IMR-90 (cell line): Measurements from ENCODE around the gene PDE4C. TPM values are rescaled to one million over a fixed set of nuclear protein-coding genes. Genes with fewer than 3 reads are reported as not detected.

Experiments
- ATAC-seq: fragments of 200-7000 bp; cut with Tn5 transposase; 2 replicates; pipeline ENCODE4 v1.9.1; 2020; ENCODE audit warnings: low read depth, mild to moderate bottlenecking, moderate library complexity
- BruUV-seq: library from RNA; stranded (reverse); fragments of 400-500 nt; replicated peaks from 2 replicates; lab custom pipeline; 2021; lab: Mats Ljungman, UMichigan
- CTCF ChIA-PET: fragments of 300-600 bp; formaldehyde crosslinking; extraction: SDS; loops from one replicate; lab custom pipeline; 2021; ENCODE audit warnings: antibody characterized with exemption; lab: Yijun Ruan, JAX
- POLR2A ChIA-PET: fragments of 300-600 bp; sonication (Branson Sonifier 250); formaldehyde crosslinking; loops from one replicate; lab custom pipeline; 2022; ENCODE audit warnings: antibody characterized with exemption; ENCODE audit not compliant: unreplicated experiment; lab: Charles Lee
- DNase-seq: peaks from one replicate; pipeline ENCODE4 v3.0.0; 2013
- H2AFZ ChIP-seq: replicated peaks from 2 replicates; pipeline ENCODE3; 2013; ENCODE audit warnings: low read length, mild to moderate bottlenecking; ENCODE audit not compliant: poor library complexity
- H2AK5ac ChIP-seq: 2 replicates; pipeline ENCODE4 v1.6.1; 2013; ENCODE audit warnings: low read depth, low read length, inconsistent platforms
- H2AK9ac ChIP-seq: replicated peaks from 2 replicates; pipeline ENCODE3; 2013; ENCODE audit warnings: mild to moderate bottlenecking, low read depth, low read length, moderate library complexity; ENCODE audit not compliant: poor library complexity
- H2BK120ac ChIP-seq: 2 replicates; pipeline ENCODE4 v1.6.1; 2013; ENCODE audit warnings: low read depth, low read length, inconsistent platforms
- H2BK15ac ChIP-seq: 3 replicates; pipeline ENCODE4 v1.6.1; 2013; ENCODE audit warnings: low read depth, low read length, inconsistent platforms
- H2BK20ac ChIP-seq: 2 replicates; pipeline ENCODE4 v1.6.1; 2013; ENCODE audit warnings: low read depth, mild to moderate bottlenecking, inconsistent platforms, low read length, moderate library complexity
- H2BK5ac ChIP-seq: 2 replicates; pipeline ENCODE4 v1.6.1; 2013; ENCODE audit warnings: mild to moderate bottlenecking, low read depth, low read length, inconsistent platforms; ENCODE audit not compliant: poor library complexity, severe bottlenecking
- H3K14ac ChIP-seq: replicated peaks from 2 replicates; pipeline ENCODE4 v1.6.1; 2013; ENCODE audit warnings: low read depth, low read length, inconsistent platforms
- H3K18ac ChIP-seq: 2 replicates; pipeline ENCODE4 v1.6.1; 2013; ENCODE audit warnings: low read depth, low read length, control low read depth
- H3K23ac ChIP-seq: 2 replicates; pipeline ENCODE4 v1.6.1; 2013; ENCODE audit warnings: low read depth, low read length, inconsistent platforms
- H3K27ac ChIP-seq: 2 replicates; pipeline ENCODE4 v1.5.1; 2013; ENCODE audit warnings: mild to moderate bottlenecking, control low read depth, low read length; ENCODE audit not compliant: insufficient read depth
- H3K27me3 ChIP-seq: 2 replicates; pipeline ENCODE4 v1.6.1; 2013; ENCODE audit warnings: low read length; ENCODE audit not compliant: control insufficient read depth, insufficient read depth
- H3K36me3 ChIP-seq: 2 replicates; pipeline ENCODE4 v1.6.1; 2013; ENCODE audit warnings: low read length, mixed read lengths; ENCODE audit not compliant: control insufficient read depth, insufficient read depth
- H3K4ac ChIP-seq: 2 replicates; pipeline ENCODE4 v1.6.1; 2013; ENCODE audit warnings: low read depth, low read length, inconsistent platforms
- H3K4me1 ChIP-seq: 2 replicates; pipeline ENCODE4 v1.6.1; 2013; ENCODE audit warnings: low read length, mixed read lengths; ENCODE audit not compliant: control insufficient read depth, insufficient read depth
- H3K4me2 ChIP-seq: 2 replicates; pipeline ENCODE4 v1.6.1; 2013; ENCODE audit warnings: low read depth, mild to moderate bottlenecking, control low read depth, low read length, moderate library complexity
- H3K4me3 ChIP-seq: 2 replicates; pipeline ENCODE4 v1.5.1; 2013; ENCODE audit warnings: low read depth, mild to moderate bottlenecking, control low read depth, low read length, moderate library complexity; ENCODE audit not compliant: insufficient read depth
- H3K56ac ChIP-seq: 2 replicates; pipeline ENCODE4 v1.6.1; 2013; ENCODE audit warnings: low read length, inconsistent platforms; ENCODE audit not compliant: insufficient read depth; ENCODE audit errors: extremely low read depth
- H3K79me1 ChIP-seq, 2 experiments: 2 replicates each; pipeline ENCODE4 v1.6.1; 2013; ENCODE audit warnings: low read length in 2 of 2, inconsistent platforms in 1 of 2, low read depth in 1 of 2
- H3K9ac ChIP-seq: 2 replicates; pipeline ENCODE4 v1.6.1; 2013; ENCODE audit warnings: low read depth, low read length, control low read depth
- H3K9me1 ChIP-seq: 2 replicates; pipeline ENCODE4 v1.6.1; 2013; ENCODE audit warnings: low read length, inconsistent platforms; ENCODE audit not compliant: insufficient read depth
- H3K9me3 ChIP-seq: 2 replicates; pipeline ENCODE4 v1.6.1; 2013; ENCODE audit warnings: low read length; ENCODE audit not compliant: control insufficient read depth, insufficient read depth
- H4K20me1 ChIP-seq: 2 replicates; pipeline ENCODE4 v1.6.1; 2013; ENCODE audit warnings: low read length, inconsistent platforms; ENCODE audit not compliant: insufficient read depth
- H4K5ac ChIP-seq: 2 replicates; pipeline ENCODE4 v1.6.1; 2013; ENCODE audit warnings: mild to moderate bottlenecking, low read depth, low read length, control low read depth
- H4K8ac ChIP-seq, 2 experiments: 2 replicates each; pipeline ENCODE4 v1.6.1; 2013; ENCODE audit warnings: low read depth in 2 of 2, low read length in 2 of 2, control low read depth in 1 of 2, inconsistent platforms in 1 of 2
- H4K91ac ChIP-seq: 2 replicates; pipeline ENCODE4 v1.6.1; 2013; ENCODE audit warnings: low read depth, low read length, inconsistent platforms; ENCODE audit not compliant: insufficient read depth
- CEBPB ChIP-seq: IDR thresholded peaks from 2 replicates; pipeline ENCODE4 v1.6.1; 2012; ENCODE audit warnings: low read depth, low read length, improper control_type of control experiment
- CHD1 ChIP-seq: IDR thresholded peaks from 2 replicates; pipeline ENCODE4 v1.6.1; 2012; ENCODE audit warnings: low read depth, low read length, improper control_type of control experiment
- MAZ ChIP-seq: IDR thresholded peaks from 2 replicates; pipeline ENCODE4 v1.6.1; 2012; ENCODE audit warnings: low read depth, mild to moderate bottlenecking, low read length, improper control_type of control experiment, moderate library complexity, borderline replicate concordance
- NFE2L2 ChIP-seq: fragments of 150-350 bp; IDR thresholded peaks from 2 replicates; pipeline ENCODE4 v1.6.1; 2016; ENCODE audit warnings: low read depth, mild to moderate bottlenecking, low read length
- POLR2A ChIP-seq: IDR thresholded peaks from 2 replicates; pipeline ENCODE4 v1.6.1; 2012; ENCODE audit warnings: mild to moderate bottlenecking, low read depth, low read length
- WGBS, 2 experiments: methylation state at CpG; one replicate each; pipeline versions ENCODE4 v1.1.5 to v1.1.7; 2013; ENCODE audit warnings: missing lambda C conversion rate in 2 of 2; ENCODE audit not compliant: insufficient read length in 1 of 2; ENCODE audit errors: extremely low coverage in 2 of 2; 5-methylcytosine and 5-hydroxymethylcytosine counted together
- dilution Hi-C: fragments of 300-500 bp; cut with HindIII; formaldehyde crosslinking; loops from one replicate; pipeline ENCODE4 v1.14.3; 2018; ENCODE audit warnings: low sequenced_read_pairs; ENCODE audit not compliant: unreplicated experiment
- in situ Hi-C: fragments of 300-500 bp; cut with MboI; formaldehyde crosslinking; loops from 3 replicates; pipeline ENCODE4 v1.14.3; 2019; ENCODE audit warnings: low sequenced_read_pairs, inconsistent platforms, mixed read lengths
- intact Hi-C: fragments of 100-400 bp; cut with micrococcal nuclease; formaldehyde crosslinking; loops from 2 replicates; pipeline ENCODE4 v1.10.0; 2022
- polyA plus RNA-seq, 3 experiments: library from polyadenylated mRNA; depleted of rRNA; stranded (reverse); fragments of >200 nt; gene quantifications; 2 replicates each; pipeline ENCODE4 v1.2.3, GENCODE V29; 2012; ENCODE audit warnings: low replicate concordance in 1 of 3
- total RNA-seq: library from RNA; depleted of rRNA; stranded (reverse); fragments of >200 nt; gene quantifications from 2 replicates; pipeline ENCODE4 v1.2.3, GENCODE V29; 2012

PDE4C gene
- total and polyA plus RNA-seq, 2 of the 4 experiments (the other 2 are of a cell fraction), result 0.18 to 0.24 TPM

DNA sequence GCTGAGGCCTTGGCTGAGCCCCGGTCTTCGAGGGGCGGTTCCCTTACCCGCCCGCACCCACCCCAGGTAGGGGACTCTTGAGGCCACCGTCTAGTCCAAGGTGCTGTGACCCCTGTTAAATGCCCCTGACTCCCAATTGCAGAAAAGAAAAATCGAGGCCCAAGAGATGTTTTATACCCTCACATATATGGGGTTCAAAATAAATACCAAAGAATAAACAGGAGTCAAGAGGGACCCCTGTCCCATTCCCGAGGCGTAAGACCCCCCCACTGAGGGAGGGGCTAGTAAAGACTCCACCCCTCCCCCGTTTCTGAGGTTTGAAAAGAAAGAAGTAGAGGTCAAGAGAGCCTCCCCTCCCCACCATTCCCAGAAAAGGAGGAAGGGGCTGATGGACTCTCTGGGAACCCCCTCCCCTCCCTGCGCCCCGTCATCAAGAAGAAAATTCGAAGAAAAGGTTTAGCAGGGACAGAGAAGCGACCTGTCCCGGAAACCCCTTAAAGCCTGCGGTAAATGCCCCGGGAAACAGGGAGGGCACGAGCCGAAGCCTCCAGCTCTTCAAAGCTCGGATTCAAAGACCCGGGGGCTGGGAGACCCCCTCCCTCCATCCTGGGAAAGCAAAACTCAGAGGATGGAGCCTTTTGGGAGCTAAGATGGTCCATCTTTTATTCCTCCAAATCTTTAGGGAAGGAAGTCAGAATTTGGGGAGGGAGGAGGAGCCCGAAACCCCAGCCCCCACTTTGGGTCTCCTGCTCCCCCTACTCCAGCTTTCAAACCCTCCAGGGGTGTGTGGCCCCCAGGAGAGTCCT is 21.6 kb downstream of the PDE4C start:
- dilution Hi-C loops (no loop called here), in situ Hi-C loops (no loop called here), intact Hi-C loops (loop anchor here (1.0 to 10.0 kb wide), 3 partner anchors 11 to 210 kb away; partner anchors contain the start of genes LSM4, MPV17L2 and SSBP4)
- H3K36me3 ChIP-seq, result peaks cover 8% of the 10 kb centered on the region
- CTCF ChIA-PET, result interaction anchor here (0.9 kb wide), 1 partner anchor 75 kb away, joined by 7 read pairs; no protein-coding TSS in a partner anchor
- H3K4me2 ChIP-seq, result peak overlapping the region; percentile 67
- H3K9me1 ChIP-seq, result peaks cover 14% of the 10 kb centered on the region; the same call in 1 of the 2 replicates
- H3K56ac ChIP-seq, result peak overlapping the region; percentile 99
- POLR2A ChIA-PET, result interaction anchor here (0.6 kb wide), 1 partner anchor 345 kb away, joined by 3 read pairs; the partner anchor contains the start of gene RPL18A
- H3K9me3 ChIP-seq, result no peaks in the 10 kb centered on the region
- peak overlapping the region; percentile 49; the same call in 1 of the 3 replicates for H2BK15ac ChIP-seq
- peak overlapping the region; percentile 66 for H3K18ac ChIP-seq
- H3K4me1 ChIP-seq, result peaks cover 16% of the 10 kb centered on the region
- peak overlapping the region; percentile 41 for H2AK5ac ChIP-seq
- H2AFZ ChIP-seq, result peak overlapping the region; percentile 89
- H3K23ac ChIP-seq, result peak overlapping the region; percentile 92
- WGBS, 2 experiments, result no CpG with 5 or more reads among the region's 22 CpGs
- peak overlapping the region; percentile 93 for H3K27ac ChIP-seq
- peak overlapping the region; percentile 55 for H3K4me3 ChIP-seq
- DNase-seq, result no peak
- peak overlapping the region; percentile 70 for H3K9ac ChIP-seq
- H4K20me1 ChIP-seq, result peaks cover 11% of the 10 kb centered on the region; the same call in 1 of the 2 replicates
- no TSS peak for BruUV-seq
- H2BK5ac ChIP-seq, result peak overlapping the region; percentile 99
- H4K91ac ChIP-seq, result peak overlapping the region; percentile 93
- H2AK9ac ChIP-seq, result peak overlapping the region; percentile 99
- TF ChIP-seq MAZ (peak; percentile 43; the same call in 1 of the 2 replicates), NFE2L2 (no peak), CEBPB (no peak), POLR2A (peak; percentile 35; the same call in 1 of the 2 replicates), CHD1 (0 out of 2 replicates have a peak, but pooled peaks have one; percentile 71)
- H2BK120ac ChIP-seq, result peak overlapping the region; percentile 90
- ATAC-seq, result peak; percentile 22
- peak overlapping the region; percentile 97 for H3K4ac ChIP-seq
- H3K79me1 ChIP-seq, result peaks cover 4 to 50% of the 10 kb centered on the region in 2 experiments
- H2BK20ac ChIP-seq, result peak overlapping the region; percentile 71
- H4K5ac ChIP-seq, result peak overlapping the region; percentile 69
- H4K8ac ChIP-seq, result peak overlapping the region; percentile 44 to 94
- no peaks in the 10 kb centered on the region for H3K27me3 ChIP-seq
- H3K14ac ChIP-seq, result peak overlapping the region; percentile 95
